ENCODE results near the gene SLC10A1.
"Not testable (repeated sequence)": the region's sequence is repeated elsewhere in the genome, so short reads cannot be mapped to it uniquely, and the experiment has no call there.

SLC10A1 gene

DNA sequence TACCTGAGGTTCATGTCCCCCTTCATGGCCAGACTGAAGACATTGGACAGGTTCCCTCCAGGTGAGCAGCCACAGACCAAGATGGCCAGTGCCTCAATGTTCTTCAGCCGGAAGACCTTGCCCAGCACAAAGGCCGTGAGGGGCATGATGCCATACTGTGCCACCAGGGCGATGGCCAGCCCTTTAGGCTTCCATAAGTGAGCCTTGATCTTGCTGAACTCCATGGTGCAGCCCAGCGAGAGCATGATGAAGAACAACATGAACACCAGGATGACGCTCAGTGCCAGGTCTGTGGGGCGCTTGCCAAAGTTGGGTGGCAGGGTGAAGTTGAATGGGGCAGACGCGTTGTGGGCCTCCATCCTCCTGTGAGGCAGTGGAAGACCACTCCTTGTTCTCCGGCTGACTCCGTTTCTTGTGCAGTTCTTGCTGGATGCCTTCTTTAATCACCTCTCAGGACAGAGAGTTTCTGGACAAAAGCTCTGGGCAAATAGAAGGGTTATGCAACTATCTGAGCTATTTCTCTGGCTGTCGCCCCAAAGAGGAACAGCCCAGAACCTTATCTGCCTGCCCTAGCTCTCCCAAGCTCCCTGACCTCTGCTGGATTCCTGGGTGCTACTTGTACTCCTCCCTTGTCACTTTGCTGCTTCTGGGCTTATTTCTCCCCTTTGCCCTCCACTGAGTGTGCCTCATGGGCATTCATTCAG is at the start of gene SLC10A1:
Gene SLC10A1 (minus strand): TSS at position 445 of the 704 bp plus-strand sequence. CDS start 86 bp downstream, at position 359.
- no peak for DNase-seq

- no peak for DNase-seq
Measured at GRCh38 chr14:69845787-69846186, 48.7 kb upstream of the SLC10A1 start.

DNA sequence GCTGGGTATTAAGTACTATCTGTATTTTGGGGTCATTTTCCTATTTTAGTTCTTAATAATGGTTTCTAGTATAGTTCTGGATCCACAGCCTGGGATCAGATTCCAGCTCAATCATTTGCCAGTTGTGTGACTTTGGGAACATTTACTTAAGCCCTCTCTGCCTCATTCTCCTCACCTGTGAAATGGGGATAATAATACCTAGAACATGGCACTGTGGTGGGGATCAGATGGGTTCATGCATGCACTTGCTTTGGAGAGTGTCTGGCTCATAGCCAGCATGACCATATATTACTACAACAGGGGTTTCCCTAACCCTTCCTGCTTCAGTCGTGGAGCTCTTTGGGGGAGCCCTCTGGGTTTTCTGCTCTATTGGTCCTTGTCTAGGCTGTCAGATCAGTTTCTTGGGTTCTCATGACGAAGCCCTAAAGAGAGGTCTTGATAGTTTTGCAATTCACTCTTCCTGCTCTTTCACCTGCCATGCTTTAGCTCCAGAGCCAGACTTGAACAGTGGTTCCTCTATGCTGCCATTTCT is 48.1 kb upstream of the SLC10A1 start:
- no peak for DNase-seq

- no peak for DNase-seq
Measured at GRCh38 chr14:69844171-69844570, 47.1 kb upstream of the SLC10A1 start.

DNA sequence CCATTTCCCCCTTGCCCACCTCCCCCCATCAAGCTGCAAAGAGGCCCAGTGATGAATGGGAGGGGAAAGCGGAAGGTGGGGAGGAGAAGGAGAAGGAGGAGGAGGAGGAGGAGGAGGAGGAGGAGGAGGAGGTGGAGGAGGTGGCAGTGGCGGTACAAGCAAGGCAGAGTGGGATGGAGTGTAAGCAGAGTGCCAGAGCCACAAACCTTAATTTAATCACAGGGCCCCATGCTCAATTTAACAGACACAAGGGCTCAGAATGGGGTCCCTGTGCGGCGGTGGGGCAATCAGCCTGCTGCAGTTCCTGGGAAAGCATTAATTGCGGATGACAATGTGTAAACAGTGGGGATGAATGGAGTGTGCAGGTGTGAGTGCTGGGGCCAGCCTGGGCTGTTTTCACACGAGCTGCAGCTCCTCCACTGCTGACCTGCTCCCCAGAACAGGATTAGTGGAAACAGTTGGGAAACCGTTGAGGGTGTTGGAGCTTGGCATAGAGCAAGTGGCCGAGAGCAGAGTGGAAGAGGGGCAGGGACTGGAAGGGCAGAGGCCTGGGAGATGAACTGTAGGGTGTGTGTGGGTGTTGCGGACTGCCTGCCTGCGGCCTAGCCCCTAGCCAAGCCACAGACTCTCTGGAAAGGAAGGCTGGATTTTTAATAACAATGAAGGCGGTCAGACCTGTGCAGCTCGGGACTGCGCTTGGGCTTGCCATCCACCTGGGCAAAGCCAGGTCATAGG is 45.8 kb upstream of the SLC10A1 start:
- DNase-seq: no peak

GRCh38 chr14:69841656-69842055 is 44.6 kb upstream of the SLC10A1 start:
- DNase-seq: no peak

DNA sequence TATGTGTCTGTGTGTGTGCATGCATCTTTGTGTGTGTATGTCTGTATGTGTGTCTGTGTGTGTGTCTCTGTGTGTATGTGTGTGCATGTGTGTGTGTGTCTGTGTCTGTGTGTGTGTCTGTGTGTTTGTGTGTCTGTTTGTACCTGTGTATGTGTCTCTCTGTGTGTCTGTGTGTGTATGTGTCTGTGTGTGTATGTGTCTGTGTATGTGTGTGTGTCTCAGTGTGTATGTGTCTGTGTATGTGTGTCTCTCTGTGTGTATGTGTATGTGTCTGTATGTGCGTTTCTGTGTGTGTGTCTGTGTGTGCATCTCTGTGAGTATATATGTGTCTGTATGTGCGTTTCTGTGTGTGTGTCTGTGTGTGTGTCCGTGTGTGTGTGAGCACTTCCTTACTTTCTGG is 42.6 kb upstream of the SLC10A1 start:
- DNase-seq: no peak

GRCh38 chr14:69838881-69839416 is 41.9 kb upstream of the SLC10A1 start:
- no peak for DNase-seq

DNA sequence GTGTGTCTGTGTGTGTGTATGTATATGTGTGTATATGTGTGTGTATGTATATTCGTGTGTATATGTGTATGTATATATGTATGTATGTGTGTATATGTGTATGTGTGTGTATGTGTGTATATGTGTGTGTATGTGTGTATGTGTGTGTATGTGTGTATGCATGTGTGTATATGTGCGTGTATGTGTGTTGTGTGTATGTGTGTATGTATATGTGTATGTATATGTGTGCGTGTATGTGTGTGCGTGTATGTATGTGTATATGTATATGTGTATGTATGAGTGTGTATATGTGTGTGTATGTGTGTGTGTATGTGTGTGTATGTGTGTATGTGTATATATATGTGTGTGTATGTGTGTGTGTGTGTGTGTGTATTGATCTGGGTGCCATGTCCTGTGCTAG is 31.8 kb upstream of the SLC10A1 start:
- no peak for DNase-seq

DNA sequence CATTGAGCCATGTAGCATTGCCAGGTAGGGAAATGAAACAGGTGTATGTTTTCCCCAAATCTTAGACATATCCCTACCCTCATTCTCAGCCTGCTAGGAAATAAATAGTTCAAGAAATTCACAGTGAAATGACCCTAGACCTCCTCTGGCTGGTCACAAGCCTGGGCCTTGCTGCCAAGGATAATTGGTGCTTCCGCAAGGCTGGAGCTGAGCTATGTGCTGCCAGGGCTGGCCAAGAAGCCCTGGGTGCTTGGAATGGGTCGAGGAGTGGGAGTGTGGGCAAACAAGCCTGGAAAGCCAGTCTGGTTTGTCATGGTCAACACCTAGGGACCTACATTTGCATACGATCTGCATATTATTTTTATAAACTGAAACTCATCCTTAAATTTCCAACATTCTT is 31.3 kb upstream of the SLC10A1 start:
- no peak for DNase-seq

DNA sequence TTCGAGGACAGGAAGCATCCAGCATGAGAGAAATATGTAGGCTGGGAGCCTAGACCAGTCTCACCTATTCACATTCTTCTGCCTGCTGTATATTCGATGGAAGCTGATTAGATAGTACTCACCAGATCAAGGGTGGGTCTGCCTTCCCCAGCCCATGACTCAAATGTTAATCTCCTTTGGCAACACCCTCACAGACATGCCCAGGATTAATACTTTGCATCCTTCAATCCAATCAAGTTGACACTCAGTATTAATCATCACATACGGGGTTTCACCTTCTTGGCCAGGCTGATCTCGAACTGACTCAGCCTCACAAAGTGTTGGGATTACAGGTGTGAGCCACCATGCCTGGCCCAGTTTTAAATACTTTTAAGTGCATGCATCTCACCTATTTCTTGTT is 30.5 kb upstream of the SLC10A1 start:
- no peak for DNase-seq

- DNase-seq: no peak
Measured at GRCh38 chr14:69822456-69822855, 25.4 kb upstream of the SLC10A1 start.

- DNase-seq: no peak
Measured at GRCh38 chr14:69820991-69821390, 23.9 kb upstream of the SLC10A1 start.

DNA sequence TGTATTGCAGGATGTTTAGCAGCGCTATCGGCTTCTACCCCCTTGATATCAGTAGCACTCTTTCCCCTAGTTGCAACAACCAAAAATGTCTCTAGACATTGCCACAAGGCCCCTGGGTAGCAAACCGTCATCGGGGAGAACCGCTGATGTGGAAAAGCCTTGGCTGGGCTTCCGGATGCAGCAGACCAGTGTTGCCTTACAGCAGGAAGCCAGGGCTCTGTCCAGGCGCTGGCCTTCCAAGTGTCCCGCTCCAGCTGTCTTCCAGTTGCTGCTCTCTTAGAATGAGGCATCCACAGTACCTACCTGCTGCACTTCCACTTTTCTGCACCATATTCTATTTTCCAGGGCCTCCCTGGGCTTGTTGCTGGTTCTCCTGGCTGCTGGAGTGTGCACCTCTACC is 22.6 kb upstream of the SLC10A1 start:
- no peak for DNase-seq

DNA sequence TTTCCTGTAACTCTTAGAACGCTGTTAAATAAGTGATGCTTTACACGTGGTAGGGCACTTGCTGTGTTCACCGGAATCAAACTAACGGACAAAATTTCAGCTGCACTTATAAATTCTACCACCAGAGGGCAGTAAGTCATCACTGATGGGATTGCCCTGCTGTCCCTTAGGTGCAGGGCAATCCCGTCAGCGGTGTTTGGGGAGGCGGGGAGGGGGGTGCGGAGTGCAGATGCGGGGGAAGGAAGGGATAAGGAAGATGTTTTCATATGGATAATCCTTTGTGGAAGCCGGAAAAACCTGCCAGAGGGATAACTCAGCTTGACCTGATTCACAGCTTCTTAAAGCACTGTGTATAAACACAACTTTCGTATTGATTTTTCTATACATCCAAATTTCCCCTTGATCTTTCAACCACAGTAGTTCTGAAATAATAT is 21.7 kb upstream of the SLC10A1 start:
- peak; percentile 23 for DNase-seq

DNA sequence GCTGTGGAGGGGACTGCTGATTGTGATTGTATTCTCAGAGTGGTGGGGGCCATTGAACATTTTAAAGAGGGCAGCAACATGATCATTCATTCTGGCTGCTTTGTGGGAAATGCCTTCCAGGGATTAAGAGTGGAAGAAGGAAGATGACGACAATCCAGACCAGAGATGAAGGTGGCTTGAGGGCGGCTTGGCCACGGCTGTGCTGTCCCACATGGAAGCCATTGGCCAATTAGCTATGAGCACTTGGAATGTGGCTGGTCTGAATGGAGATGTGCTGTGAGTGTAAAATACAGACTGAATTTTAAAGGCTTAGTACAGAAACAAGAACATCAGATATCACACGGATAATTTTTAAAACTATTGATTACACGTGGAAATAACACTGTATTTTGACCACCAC is 19.2 kb upstream of the SLC10A1 start:
- DNase-seq: no peak

DNA sequence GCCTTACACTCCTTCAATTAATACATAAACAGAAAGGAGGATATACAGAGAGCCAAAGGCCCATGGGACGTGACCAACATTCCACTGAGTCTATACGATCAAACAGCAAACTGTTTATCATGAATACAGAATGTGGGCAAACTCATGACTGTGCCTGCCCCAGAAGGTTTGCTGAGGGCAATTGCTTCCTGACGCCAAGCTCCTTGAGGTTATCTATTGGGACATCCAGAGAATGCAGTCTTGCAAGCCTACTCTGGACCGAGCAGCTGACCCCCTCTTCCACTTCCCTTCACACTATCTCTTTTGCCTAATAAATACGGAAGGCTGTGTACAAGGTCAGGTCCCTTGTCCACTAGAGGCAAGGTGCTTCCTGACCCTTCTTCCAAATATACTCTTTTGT is 18.5 kb upstream of the SLC10A1 start:
- DNase-seq: no peak

DNA sequence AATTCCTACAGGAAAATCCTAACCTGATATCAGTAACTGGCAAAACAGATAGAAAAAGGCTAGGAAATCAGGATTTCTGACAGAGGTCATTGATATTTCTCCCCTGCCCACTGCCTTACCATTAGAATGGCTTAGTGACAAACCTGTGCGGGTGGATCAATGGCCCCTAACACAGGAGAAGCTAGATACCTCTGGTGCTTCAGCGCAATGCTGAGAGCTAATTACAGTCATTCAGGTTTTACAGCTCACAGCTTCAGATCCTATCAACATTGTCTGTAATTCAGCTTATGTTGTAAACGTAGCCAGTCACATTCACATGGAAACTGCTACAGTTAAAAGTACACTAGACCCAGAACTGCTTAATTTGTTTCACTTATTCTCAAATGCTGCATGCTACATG is 17.4 kb upstream of the SLC10A1 start:
- DNase-seq: no peak

DNA sequence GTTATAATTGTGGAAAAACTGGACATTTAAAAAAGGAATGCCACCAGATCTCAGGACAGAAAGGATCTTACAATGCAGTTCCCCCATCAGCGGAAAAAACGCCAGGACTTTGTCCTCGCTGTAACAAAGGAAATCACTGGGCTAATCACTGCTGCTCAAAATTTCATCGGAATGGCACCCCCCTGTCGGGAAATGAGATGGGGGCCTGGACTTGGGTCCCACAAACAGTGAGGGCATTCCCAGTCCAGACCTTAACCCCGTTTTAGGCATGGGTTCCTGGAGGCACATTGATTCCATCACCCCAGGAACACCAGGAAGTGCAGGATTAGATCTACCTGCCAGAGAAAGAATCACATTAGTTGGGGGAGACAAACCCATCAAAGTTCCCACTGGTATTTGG is 16.3 kb upstream of the SLC10A1 start:
- not testable (repeated sequence) for DNase-seq

- DNase-seq: no peak
Measured at GRCh38 chr14:69812711-69813110, 15.7 kb upstream of the SLC10A1 start.

DNA sequence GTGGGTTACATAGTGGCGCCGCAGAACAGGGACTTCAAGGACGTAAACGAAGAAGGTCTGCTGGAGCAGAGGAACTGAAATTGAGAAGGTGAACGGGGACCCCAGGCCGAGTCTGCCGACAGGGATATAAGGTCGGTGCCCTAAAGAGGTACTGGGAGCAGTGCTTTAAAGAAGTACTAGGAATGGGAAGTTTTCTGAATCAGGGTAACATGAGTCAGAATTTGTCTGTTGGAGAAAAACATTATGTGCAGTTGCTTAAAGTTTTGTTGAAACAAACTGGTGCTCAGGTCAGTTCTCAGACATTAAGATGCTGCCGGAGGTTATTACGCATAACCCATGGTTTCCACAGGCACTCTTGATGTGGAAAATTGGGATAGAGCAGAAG is 14.8 kb upstream of the SLC10A1 start:
- no peak for DNase-seq

- no peak for DNase-seq
Measured at GRCh38 chr14:69811227-69811867, 14.3 kb upstream of the SLC10A1 start.

All from activated CD8-positive, alpha-beta memory T cell treated with anti-CD3 and anti-CD28 coated beads, Interleukin-2, amount 50 U/mL, for 4 hours (primary cell).